Uterus (tissue), 4 donors: ENCODE results near the gene NATD1. TPM values are rescaled to one million over a fixed set of nuclear protein-coding genes. Genes with fewer than 3 reads are reported as not detected.

Experiments used
- DNase-seq, 2 donors: peaks; one replicate each; pipeline ENCODE4 v3.0.0-alpha.2; 2019 to 2020
- H3K27ac ChIP-seq, 2 donors: fragments of 200-600 bp; sonication (generic); 1 replicate in 1 of 2; 2 replicates in 1 of 2; pipeline ENCODE4 v1.5.1; 2016 to 2018
- H3K27me3 ChIP-seq, 2 donors: fragments of 200-600 bp; sonication (generic); one replicate each; pipeline ENCODE4 v1.5.1; 2018 to 2019; ENCODE audit warnings: control low read depth in 1 of 2
- H3K36me3 ChIP-seq, 2 donors: fragments of 200-600 bp; sonication (generic); one replicate each; pipeline ENCODE4 v1.5.1; 2019; ENCODE audit warnings: control low read depth in 1 of 2
- H3K4me1 ChIP-seq, 2 donors: fragments of 200-600 bp; sonication (generic); one replicate each; pipeline ENCODE4 v1.5.1; 2018 to 2019; ENCODE audit warnings: control low read depth in 1 of 2
- H3K4me3 ChIP-seq, 2 donors: fragments of 200-600 bp; sonication (generic); 1 replicate in 1 of 2; 2 replicates in 1 of 2; pipeline ENCODE4 v1.5.1; 2018 to 2019; ENCODE audit warnings: mild to moderate bottlenecking in 1 of 2
- H3K9me3 ChIP-seq, 2 donors: fragments of 200-600 bp; sonication (generic); one replicate each; pipeline ENCODE4 v1.5.1; 2019; ENCODE audit warnings: control low read depth in 1 of 2
- CTCF ChIP-seq, 4 experiments: fragments of 200-600 bp in 2 of 4; fragments of 450-650 bp in 2 of 4; sonication (generic) in 2 of 4; IDR thresholded peaks; one replicate each; pipeline ENCODE4 v1.5.1; 2016 to 2019; ENCODE audit warnings: antibody characterized with exemption in 4 of 4, mild to moderate bottlenecking in 2 of 4, moderate library complexity in 1 of 4
- POLR2A ChIP-seq, 2 donors: fragments of 450-650 bp; IDR thresholded peaks; one replicate each; pipeline ENCODE4 v1.6.1; 2016; ENCODE audit warnings: antibody characterized with exemption in 2 of 2, mild to moderate bottlenecking in 1 of 2, moderate library complexity in 1 of 2
- intact Hi-C: fragments of 100-400 bp; cut with DNase I; formaldehyde crosslinking; loops from one replicate; pipeline ENCODE4 v1.15.1; 2023; ENCODE audit warnings: low total_unique reads
- total RNA-seq, 4 donors: library from RNA; depleted of rRNA in 3 of 4; stranded (reverse); fragments of >200 nt in 3 of 4; gene quantifications; one replicate each; pipeline versions ENCODE4 v1.1.0 to v1.2.4, GENCODE V29; 2014 to 2023
- donor health status: DM: yes; HTN: yes; CAD: no.

NATD1 gene
- total RNA-seq, 4 donors from 2014 or later, result 2.1 to 4.9 (median 3.8) TPM

- H3K27ac ChIP-seq, result no peak overlapping the region
- no peaks in the 10 kb centered on the region for H3K27me3 ChIP-seq
- TF ChIP-seq POLR2A (IDR thresholded peaks at IDR 0.05) (no peak), CTCF (IDR thresholded peaks at IDR 0.05) (no peak)
- intact Hi-C loops, result no loop called here
- no peak for DNase-seq
- H3K36me3 ChIP-seq, result no peaks in the 10 kb centered on the region
- no peaks in the 10 kb centered on the region for H3K9me3 ChIP-seq
- peaks cover 8 to 10% of the 10 kb centered on the region in 2 donors for H3K4me1 ChIP-seq
- H3K4me3 ChIP-seq, result no peak overlapping the region
These were observed 44.9 kb downstream of the NATD1 start for GRCh38 chr17:21208352-21208751.

GRCh38 chr17:21204935-21205334 lies 48.3 kb downstream of the NATD1 start:
- H3K27me3 ChIP-seq, result no peaks in the 10 kb centered on the region
- H3K4me3 ChIP-seq, result no peak overlapping the region
- intact Hi-C loops, result no loop called here
- no peak for TF ChIP-seq POLR2A (IDR thresholded peaks at IDR 0.05)
- no peak for TF ChIP-seq CTCF (IDR thresholded peaks at IDR 0.05)
- H3K36me3 ChIP-seq, result no peaks in the 10 kb centered on the region
- no peak for DNase-seq
- H3K4me1 ChIP-seq, result no peaks in the 10 kb centered on the region
- no peak overlapping the region for H3K27ac ChIP-seq
- no peaks in the 10 kb centered on the region for H3K9me3 ChIP-seq

GRCh38 chr17:21202512-21202911 lies 50.7 kb downstream of the NATD1 start:
- no peaks in the 10 kb centered on the region for H3K9me3 ChIP-seq
- intact Hi-C loops, result no loop called here
- no peak overlapping the region for H3K4me3 ChIP-seq
- H3K27me3 ChIP-seq, result no peaks in the 10 kb centered on the region
- no peak overlapping the region for H3K27ac ChIP-seq
- DNase-seq, result no peak
- H3K36me3 ChIP-seq, result no peaks in the 10 kb centered on the region
- no peaks in the 10 kb centered on the region for H3K4me1 ChIP-seq
- TF ChIP-seq POLR2A (IDR thresholded peaks at IDR 0.05) (no peak), CTCF (IDR thresholded peaks at IDR 0.05) (no peak)

- no peak overlapping the region for H3K4me3 ChIP-seq
- no peaks in the 10 kb centered on the region for H3K36me3 ChIP-seq
- H3K27me3 ChIP-seq, result no peaks in the 10 kb centered on the region
- no peak for DNase-seq
- intact Hi-C loops, result no loop called here
- no peaks in the 10 kb centered on the region for H3K4me1 ChIP-seq
- no peak overlapping the region for H3K27ac ChIP-seq
- H3K9me3 ChIP-seq, result no peaks in the 10 kb centered on the region
- no peak for TF ChIP-seq POLR2A (IDR thresholded peaks at IDR 0.05)
- TF ChIP-seq CTCF (IDR thresholded peaks at IDR 0.05), result no peak
These were observed 51.3 kb downstream of the NATD1 start for GRCh38 chr17:21201874-21202273.

- no peak overlapping the region for H3K27ac ChIP-seq
- no peak overlapping the region for H3K4me3 ChIP-seq
- H3K27me3 ChIP-seq, result no peaks in the 10 kb centered on the region
- no peak for DNase-seq
- no peaks in the 10 kb centered on the region for H3K4me1 ChIP-seq
- intact Hi-C loops, result no loop called here
- no peaks in the 10 kb centered on the region for H3K36me3 ChIP-seq
- no peaks in the 10 kb centered on the region for H3K9me3 ChIP-seq
- TF ChIP-seq POLR2A (IDR thresholded peaks at IDR 0.05), result no peak
- no peak for TF ChIP-seq CTCF (IDR thresholded peaks at IDR 0.05)
These were observed 52.0 kb downstream of the NATD1 start for GRCh38 chr17:21201298-21201595.
